HG02759 (cell line): ENCODE measurements around the gene PRDM2.

Experiments used
- ATAC-seq: cut with Tn5 transposase; IDR thresholded peaks from one replicate; pipeline ENCODE4 v1.9.1; 2021; ENCODE audit warnings: mild to moderate bottlenecking, moderate library complexity; ENCODE audit not compliant: unreplicated experiment

Gene PRDM2

GRCh38 chr1:13832100-13832499 lies 132.1 kb downstream of the PRDM2 start:
- no peak for ATAC-seq

- ATAC-seq: no peak
Observed at GRCh38 chr1:13832536-13832935, 132.5 kb downstream of the PRDM2 start.

GRCh38 chr1:13836136-13836535 lies 136.1 kb downstream of the PRDM2 start:
- no peak for ATAC-seq

GRCh38 chr1:13836631-13837030 lies 136.6 kb downstream of the PRDM2 start:
- ATAC-seq: no peak

- ATAC-seq: no peak
Observed at GRCh38 chr1:13838236-13838635, 138.2 kb downstream of the PRDM2 start.

GRCh38 chr1:13842497-13842896 lies 142.5 kb downstream of the PRDM2 start:
- ATAC-seq: no peak

- no peak for ATAC-seq
Observed at GRCh38 chr1:13851726-13852125, 151.7 kb downstream of the PRDM2 start.

GRCh38 chr1:13855554-13855953 lies 155.6 kb downstream of the PRDM2 start:
- ATAC-seq: no peak

- no peak for ATAC-seq
Observed at GRCh38 chr1:13860031-13860430, 160.0 kb downstream of the PRDM2 start.

- no peak for ATAC-seq
Observed at GRCh38 chr1:13864760-13865159, 164.8 kb downstream of the PRDM2 start.

- no peak for ATAC-seq
Observed at GRCh38 chr1:13865851-13866250, 165.9 kb downstream of the PRDM2 start.

GRCh38 chr1:13867603-13868002 lies 167.6 kb downstream of the PRDM2 start:
- no peak for ATAC-seq

GRCh38 chr1:13869172-13869797 lies 169.3 kb downstream of the PRDM2 start:
- no peak for ATAC-seq

GRCh38 chr1:13871413-13871812 lies 171.4 kb downstream of the PRDM2 start:
- no peak for ATAC-seq

GRCh38 chr1:13871886-13872285 lies 171.9 kb downstream of the PRDM2 start:
- ATAC-seq: no peak

- ATAC-seq: no peak
Observed at GRCh38 chr1:13873032-13873431, 173.0 kb downstream of the PRDM2 start.
